Neutrophil (primary cell): ENCODE measurements around the gene ITM2B.
A peak's percentile ranks its signal among the peaks of the same experiment; 100 is the strongest.

Experiments
- H3K27ac ChIP-seq: fragments of 200-600 bp; sonication (generic); 2 replicates; pipeline ENCODE4 v1.5.1; 2016; ENCODE audit warnings: mild to moderate bottlenecking, moderate library complexity
- H3K27me3 ChIP-seq: fragments of 200-600 bp; sonication (generic); 2 replicates; pipeline ENCODE4 v1.6.0; 2016; ENCODE audit warnings: mild to moderate bottlenecking
- H3K36me3 ChIP-seq: fragments of 200-600 bp; sonication (generic); 2 replicates; pipeline ENCODE4 v1.5.1; 2017
- H3K4me1 ChIP-seq, 2 experiments: fragments of 200-600 bp in 1 of 2; sonication (generic) in 1 of 2; 1 replicate in 1 of 2; 2 replicates in 1 of 2; pipeline versions ENCODE4 v1.5.1 to v1.6.1; 2013 to 2016; ENCODE audit warnings: low read depth in 1 of 2, low read length in 1 of 2, mild to moderate bottlenecking in 1 of 2, moderate library complexity in 1 of 2; ENCODE audit not compliant: control insufficient read depth in 1 of 2, insufficient read depth in 1 of 2
- H3K4me3 ChIP-seq, 2 experiments: fragments of 200-600 bp in 1 of 2; sonication (generic) in 1 of 2; 1 replicate in 1 of 2; 2 replicates in 1 of 2; pipeline ENCODE4 v1.5.1; 2013 to 2016; ENCODE audit warnings: low read depth in 1 of 2, low read length in 1 of 2, mild to moderate bottlenecking in 1 of 2, moderate library complexity in 1 of 2
- H3K9me3 ChIP-seq: fragments of 200-600 bp; sonication (generic); 2 replicates; pipeline ENCODE4 v1.5.1; 2016
- TF ChIP-seq, protein P1 (sequence below): fragments of 200-600 bp; sonication (generic); IDR thresholded peaks from 2 replicates; pipeline ENCODE4 v1.5.1; 2016; ENCODE audit warnings: antibody characterized with exemption

The ITM2B gene

GRCh38 chr13:48311223-48311622, 78.2 kb downstream of the ITM2B start:
- peaks cover 10% of the 10 kb centered on the region for H3K36me3 ChIP-seq
- H3K4me1 ChIP-seq, result peaks cover 0 to 1% of the 10 kb centered on the region in 2 experiments
- H3K27me3 ChIP-seq, result no peaks in the 10 kb centered on the region
- H3K27ac ChIP-seq, result no peak overlapping the region
- TF ChIP-seq, protein P1, sequence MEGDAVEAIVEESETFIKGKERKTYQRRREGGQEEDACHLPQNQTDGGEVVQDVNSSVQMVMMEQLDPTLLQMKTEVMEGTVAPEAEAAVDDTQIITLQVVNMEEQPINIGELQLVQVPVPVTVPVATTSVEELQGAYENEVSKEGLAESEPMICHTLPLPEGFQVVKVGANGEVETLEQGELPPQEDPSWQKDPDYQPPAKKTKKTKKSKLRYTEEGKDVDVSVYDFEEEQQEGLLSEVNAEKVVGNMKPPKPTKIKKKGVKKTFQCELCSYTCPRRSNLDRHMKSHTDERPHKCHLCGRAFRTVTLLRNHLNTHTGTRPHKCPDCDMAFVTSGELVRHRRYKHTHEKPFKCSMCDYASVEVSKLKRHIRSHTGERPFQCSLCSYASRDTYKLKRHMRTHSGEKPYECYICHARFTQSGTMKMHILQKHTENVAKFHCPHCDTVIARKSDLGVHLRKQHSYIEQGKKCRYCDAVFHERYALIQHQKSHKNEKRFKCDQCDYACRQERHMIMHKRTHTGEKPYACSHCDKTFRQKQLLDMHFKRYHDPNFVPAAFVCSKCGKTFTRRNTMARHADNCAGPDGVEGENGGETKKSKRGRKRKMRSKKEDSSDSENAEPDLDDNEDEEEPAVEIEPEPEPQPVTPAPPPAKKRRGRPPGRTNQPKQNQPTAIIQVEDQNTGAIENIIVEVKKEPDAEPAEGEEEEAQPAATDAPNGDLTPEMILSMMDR, result no peak
- H3K4me3 ChIP-seq, result no peak overlapping the region
- H3K9me3 ChIP-seq, result no peaks in the 10 kb centered on the region

- TF ChIP-seq, protein P1, result no peak
- peaks cover 36% of the 10 kb centered on the region for H3K27me3 ChIP-seq
- no peak overlapping the region for H3K4me3 ChIP-seq
- peaks cover 7% of the 10 kb centered on the region for H3K36me3 ChIP-seq
- H3K4me1 ChIP-seq, result peaks cover 29 to 31% of the 10 kb centered on the region in 2 experiments
- no peak overlapping the region for H3K27ac ChIP-seq
- no peaks in the 10 kb centered on the region for H3K9me3 ChIP-seq
Observed at GRCh38 chr13:48315969-48316650, 83.1 kb downstream of the ITM2B start.

DNA sequence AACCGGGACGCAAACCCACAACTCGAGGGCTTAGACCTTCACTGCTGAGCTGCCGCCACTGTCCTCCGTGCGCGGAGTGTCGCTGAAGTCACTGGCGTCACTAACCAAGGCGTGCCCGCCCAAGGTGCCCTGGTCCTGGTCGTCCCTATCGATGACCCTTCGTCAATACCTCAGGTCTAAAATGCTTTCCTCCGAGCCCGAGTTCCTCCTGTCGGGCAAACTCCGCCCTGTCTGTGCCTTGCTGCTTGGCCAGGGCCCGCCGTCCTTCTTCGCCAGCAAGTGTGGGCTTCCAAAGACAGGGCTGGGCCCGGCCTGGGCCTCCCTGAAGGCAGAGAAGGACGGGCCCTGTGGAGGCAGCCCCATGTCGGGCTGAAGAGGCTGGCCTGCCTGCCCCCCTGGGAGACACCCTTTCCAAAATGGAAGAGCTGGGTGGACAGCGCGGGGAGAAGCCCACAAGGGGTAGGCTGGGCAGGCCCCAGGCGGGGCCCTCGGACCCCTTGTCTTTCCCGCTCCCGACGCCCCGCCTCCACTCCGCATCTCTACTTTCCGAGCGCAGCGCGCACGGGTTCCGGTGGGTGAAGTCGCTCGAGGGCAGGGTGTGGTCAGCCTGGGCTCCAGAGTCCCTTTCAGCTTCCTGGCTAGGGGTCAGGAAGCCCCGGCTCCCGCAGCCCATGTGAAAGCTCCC, 84.0 kb downstream of the ITM2B start:
- no peaks in the 10 kb centered on the region for H3K9me3 ChIP-seq
- no peak overlapping the region for H3K4me3 ChIP-seq
- peaks cover 44% of the 10 kb centered on the region for H3K27me3 ChIP-seq
- H3K4me1 ChIP-seq, result peaks cover 29 to 31% of the 10 kb centered on the region in 2 experiments
- peaks cover 7% of the 10 kb centered on the region for H3K36me3 ChIP-seq
- H3K27ac ChIP-seq, result no peak overlapping the region
- TF ChIP-seq, protein P1, result no peak

DNA sequence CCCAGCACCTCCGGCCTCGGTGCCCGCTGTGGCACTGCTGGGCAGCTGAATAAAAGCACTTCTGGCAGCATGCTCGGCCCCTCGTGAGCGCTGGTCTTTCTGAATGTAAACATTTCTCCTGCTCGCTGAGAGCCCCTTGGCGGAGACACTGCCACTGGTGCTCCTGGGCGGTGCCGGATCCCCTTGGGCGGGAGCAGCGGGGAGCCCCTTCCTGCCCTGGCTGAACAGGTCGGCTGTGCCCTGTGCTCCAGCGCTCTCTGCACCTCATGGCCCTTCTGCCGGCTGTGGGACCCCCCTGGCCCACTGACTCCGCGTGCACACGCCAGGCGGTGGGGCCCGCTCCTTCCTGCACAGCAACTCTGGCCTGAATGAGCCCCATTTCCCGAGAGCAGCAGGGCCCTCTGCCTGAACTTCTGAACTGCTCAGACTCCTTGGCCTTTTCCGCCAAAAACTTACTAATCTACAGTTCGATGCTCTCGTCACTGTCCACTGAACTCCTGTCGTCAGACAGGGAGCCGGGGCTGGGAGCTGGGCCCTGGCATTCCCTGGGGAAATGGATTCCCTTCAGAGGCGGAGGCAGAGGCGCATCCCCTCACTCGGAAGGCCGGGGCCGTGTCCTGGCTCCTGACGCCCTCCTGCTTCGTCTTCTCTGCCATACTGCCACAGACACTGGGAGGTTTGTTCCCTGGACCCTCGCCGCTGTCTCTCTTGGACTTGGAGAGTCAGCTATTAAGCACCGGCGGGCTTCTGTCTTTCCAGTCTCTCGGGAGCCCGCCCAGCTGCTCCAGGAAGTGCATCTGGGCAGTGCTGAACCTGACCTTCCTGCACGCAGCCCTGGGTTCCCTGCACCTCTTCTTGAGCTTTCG, 84.7 kb downstream of the ITM2B start:
- H3K9me3 ChIP-seq, result no peaks in the 10 kb centered on the region
- peaks cover 7% of the 10 kb centered on the region for H3K36me3 ChIP-seq
- TF ChIP-seq, protein P1, result no peak
- H3K27ac ChIP-seq, result no peak overlapping the region
- H3K27me3 ChIP-seq, result peaks cover 48% of the 10 kb centered on the region
- H3K4me1 ChIP-seq, result peaks cover 29 to 31% of the 10 kb centered on the region in 2 experiments
- peak overlapping the region; percentile 15 to 49 for H3K4me3 ChIP-seq

GRCh38 chr13:48318377-48318811, 85.4 kb downstream of the ITM2B start:
- peak overlapping the region; percentile 33 to 49 for H3K4me3 ChIP-seq
- H3K27ac ChIP-seq, result no peak overlapping the region
- TF ChIP-seq, protein P1, result no peak
- H3K4me1 ChIP-seq, result peaks cover 29 to 31% of the 10 kb centered on the region in 2 experiments
- H3K27me3 ChIP-seq, result peaks cover 48% of the 10 kb centered on the region
- H3K36me3 ChIP-seq, result peaks cover 7% of the 10 kb centered on the region
- no peaks in the 10 kb centered on the region for H3K9me3 ChIP-seq
